ENCODE data around the gene UBE2Q2.

- TF ChIP-seq POLR2A (IDR thresholded peaks at IDR 0.05) (peak in 1 of 2 donors; percentile 8), CTCF (IDR thresholded peaks at IDR 0.05) (no peak)
These were observed 60.3 kb downstream of the UBE2Q2 start, which contains the start of gene FBXO22 for GRCh38 chr15:75903331-75904239.
